OCI-LY1 (cell line): ENCODE measurements around the gene IMMP2L.

Source experiments
- CTCF ChIP-seq: fragments of 200-600 bp; sonication (generic), shearing (Covaris generic); IDR thresholded peaks from 2 replicates; pipeline ENCODE4 v1.5.1; 2017; ENCODE audit warnings: mild to moderate bottlenecking, antibody characterized with exemption, low read length, moderate library complexity, mixed read lengths
- EZH2 ChIP-seq: fragments of 200-600 bp; sonication (generic), shearing (Covaris generic); IDR thresholded peaks from 2 replicates; pipeline ENCODE4 v1.8.0; 2017; ENCODE audit warnings: borderline replicate concordance, mixed run types, mild to moderate bottlenecking, antibody characterized with exemption, low read length, moderate library complexity, mixed read lengths

GRCh38 chr7:111210996-111211395 is 351.3 kb downstream of the IMMP2L start:
- no peak for TF ChIP-seq CTCF
- no peak for TF ChIP-seq EZH2
